DMS79 treated with DMSO at 0.1 percent for 48 hours (cell line): Measurements from ENCODE around the gene LEP.
A peak's percentile ranks its signal among the peaks of the same experiment; 100 is the strongest.

Source experiments
- DNase-seq: peaks from one replicate; lab custom pipeline; 2025; lab: John Stamatoyannopoulos, UW

LEP gene

DNA sequence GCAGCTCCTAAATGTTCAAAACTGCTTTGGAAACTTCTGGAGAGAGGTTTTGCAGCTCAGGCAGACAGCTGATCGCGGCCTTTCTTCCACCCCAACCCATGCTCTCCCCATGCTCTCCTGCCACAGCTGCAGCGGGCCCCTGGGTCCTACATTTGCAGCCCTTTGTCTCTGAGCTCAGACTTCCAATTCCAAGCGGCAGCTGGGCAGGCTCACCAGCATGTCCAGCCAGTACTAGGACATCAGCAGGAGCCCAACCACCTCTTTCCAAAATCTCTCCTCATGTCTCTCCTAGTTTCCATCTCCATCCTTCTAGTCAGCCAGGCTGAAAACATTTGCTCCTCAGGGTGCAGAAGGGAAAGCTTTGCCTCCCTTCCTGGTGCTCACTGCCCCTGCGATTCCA is 6.0 kb downstream of the LEP start:
- no peak for DNase-seq

DNA sequence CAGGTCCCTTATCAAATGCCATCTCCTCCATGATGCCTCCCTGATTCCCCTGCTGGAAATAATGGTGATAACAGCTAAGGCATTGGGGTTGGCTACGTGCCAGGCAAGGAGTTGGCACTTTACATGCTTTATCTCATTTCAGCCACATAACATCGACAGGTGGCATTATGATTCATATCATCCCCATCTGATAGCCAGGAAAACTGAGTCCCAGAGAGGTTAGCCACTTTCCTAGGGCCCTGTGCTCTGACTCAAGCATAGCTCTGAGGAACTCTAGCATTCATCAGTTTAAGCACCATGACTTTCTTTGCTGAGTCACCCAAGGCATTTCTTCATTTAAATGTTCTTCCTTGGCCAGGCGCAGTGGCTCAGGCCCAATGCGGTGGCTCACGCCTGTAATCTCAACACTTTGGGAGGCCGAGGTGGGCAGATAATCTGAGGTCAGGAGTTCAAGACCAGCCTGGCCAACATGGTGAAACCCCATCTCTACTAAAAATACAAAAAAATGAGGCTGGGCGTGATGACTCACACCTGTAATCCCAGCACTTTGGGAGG is 6.6 kb downstream of the LEP start:
- DNase-seq, result no peak

DNA sequence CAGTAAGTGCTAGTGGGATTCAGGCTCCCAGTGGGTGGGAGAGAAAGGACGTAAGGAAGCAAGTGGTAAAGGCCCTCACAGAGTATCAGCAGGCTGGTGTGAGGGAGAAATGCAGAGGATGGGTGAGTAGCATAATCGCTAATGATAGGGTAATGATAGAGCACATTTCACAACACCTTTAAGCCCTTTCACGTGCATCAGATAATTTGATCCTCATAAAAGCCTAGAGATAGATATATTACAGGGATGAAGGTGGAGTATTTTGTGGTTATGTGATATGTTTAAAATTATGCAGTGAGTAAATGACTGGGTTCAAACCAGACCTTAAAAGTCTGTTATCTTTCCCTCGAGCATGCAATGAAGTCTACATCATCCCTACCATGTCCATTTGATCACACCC is 10.3 kb downstream of the LEP start:
- no peak for DNase-seq

DNA sequence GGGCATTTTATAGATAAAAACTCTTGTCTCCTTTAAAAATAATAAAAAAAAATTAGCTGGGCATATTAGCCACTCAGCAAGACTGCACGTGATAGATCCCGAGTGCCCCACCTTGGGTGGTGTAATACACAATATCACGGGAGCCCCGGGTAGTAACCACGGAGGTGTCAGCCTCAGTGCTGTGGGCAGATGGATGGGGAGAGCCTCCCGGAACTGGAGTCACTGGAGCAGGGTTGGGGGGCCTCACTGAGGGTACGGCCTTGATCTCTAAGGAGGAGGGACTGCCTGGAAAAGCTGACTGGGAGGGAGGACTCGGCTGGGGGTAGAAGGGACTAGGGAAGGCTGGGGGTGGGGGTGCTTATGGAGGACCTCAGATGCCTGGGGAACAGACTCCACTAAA is 12.6 kb downstream of the LEP start:
- DNase-seq, result no peak

DNA sequence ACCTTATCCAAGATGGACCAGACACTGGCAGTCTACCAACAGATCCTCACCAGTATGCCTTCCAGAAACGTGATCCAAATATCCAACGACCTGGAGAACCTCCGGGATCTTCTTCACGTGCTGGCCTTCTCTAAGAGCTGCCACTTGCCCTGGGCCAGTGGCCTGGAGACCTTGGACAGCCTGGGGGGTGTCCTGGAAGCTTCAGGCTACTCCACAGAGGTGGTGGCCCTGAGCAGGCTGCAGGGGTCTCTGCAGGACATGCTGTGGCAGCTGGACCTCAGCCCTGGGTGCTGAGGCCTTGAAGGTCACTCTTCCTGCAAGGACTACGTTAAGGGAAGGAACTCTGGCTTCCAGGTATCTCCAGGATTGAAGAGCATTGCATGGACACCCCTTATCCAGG is 13.4 kb downstream of the LEP start:
- no peak for DNase-seq

DNA sequence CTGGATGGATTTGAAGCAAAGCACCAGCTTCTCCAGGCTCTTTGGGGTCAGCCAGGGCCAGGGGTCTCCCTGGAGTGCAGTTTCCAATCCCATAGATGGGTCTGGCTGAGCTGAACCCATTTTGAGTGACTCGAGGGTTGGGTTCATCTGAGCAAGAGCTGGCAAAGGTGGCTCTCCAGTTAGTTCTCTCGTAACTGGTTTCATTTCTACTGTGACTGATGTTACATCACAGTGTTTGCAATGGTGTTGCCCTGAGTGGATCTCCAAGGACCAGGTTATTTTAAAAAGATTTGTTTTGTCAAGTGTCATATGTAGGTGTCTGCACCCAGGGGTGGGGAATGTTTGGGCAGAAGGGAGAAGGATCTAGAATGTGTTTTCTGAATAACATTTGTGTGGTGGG is 14.2 kb downstream of the LEP start:
- no peak for DNase-seq

DNA sequence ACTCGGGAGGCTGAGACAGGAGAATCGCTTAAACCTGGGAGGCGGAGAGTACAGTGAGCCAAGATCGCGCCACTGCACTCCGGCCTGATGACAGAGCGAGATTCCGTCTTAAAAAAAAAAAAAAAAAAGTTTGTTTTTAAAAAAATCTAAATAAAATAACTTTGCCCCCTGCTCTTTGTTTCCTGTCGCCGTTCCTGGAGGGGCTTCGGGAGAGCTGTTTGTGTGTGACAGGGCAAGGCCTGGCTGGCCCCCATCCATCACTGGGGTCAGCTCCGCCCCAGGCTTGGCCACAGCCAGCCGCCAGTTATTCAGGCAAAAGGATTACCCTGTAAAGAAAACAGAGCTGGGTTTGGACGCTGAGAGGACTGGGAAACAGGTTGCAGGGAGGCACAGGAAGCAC is 16.4 kb downstream of the LEP start:
- no peak for DNase-seq

DNA sequence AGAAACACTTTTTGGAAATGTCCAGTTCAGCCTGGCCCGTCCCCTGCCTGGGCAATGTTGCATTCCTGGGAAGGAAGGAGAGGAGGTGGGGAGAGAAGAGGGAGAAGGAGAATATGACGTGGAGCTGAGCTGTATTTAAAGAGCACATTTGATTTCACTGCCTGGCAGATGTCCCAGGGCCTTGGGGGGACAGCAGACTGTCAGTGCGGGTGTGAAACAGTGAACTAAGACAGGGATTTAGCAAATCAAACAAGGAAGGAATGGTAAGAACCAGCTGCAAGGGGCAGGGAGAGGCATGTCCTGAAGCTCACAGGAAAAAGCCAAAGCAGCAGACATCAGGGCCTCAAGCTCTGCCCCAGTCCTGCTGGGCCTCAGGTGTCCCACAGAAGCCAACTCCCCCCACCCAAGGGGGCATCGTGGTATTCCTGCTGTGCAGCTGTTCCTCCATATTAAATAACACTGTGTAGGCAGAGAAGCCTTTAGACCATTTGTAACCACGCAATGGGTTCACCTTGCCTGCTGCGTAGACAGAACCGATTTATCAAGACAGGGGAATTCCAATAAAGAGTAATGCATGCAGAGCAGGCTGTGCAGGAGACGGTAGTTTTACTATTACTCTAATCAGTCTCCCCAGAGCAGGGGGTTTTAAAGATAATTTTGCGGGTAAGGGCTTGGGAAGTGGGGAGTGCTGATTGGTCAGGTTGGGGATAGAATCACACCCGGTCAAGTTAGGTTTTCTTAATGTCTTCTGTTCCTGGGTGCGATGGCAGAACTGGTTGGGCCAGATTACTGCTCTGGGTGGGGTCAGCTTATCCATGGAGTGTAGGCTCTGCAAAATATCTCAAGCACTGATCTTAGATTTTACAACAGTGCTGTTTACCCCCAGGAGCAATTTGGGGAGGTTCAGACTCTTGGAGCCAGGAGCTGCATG is 18.3 kb downstream of the LEP start:
- DNase-seq, result peak; percentile 15

DNA sequence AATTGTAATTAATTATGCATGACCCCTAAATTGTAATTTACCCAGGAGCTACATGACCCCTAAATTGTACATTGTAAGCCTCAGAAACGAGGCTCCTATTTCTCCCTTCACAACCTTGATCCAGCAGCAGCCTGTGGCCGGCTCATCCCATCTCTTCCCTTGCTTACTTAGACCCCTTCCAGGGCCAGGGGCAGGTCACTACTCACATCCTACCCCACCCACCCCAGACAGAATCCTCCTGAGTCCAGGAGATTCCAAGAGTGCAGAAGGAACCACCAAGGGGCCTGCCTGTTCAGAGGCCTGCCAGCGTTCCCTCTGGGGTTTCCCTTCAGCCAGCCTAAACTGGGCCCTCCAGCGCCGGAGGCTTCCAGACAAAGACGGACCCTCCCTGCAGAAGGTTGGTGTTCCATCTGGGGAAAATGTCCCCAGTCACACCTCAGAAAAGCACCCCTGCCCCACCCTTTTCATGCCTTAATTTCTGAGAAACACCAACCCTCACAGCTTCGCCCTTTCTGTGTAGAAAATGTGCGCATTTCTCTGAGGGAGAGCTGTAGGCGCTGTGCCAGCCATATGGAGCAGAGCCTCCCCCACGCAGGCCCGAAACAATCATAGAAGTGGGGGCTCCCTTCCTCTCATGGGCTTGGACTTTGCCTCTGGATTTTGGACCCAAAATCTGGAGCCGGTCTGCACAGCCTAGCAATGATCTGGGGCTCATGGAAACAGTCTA is 19.2 kb downstream of the LEP start:
- DNase-seq, result no peak

DNA sequence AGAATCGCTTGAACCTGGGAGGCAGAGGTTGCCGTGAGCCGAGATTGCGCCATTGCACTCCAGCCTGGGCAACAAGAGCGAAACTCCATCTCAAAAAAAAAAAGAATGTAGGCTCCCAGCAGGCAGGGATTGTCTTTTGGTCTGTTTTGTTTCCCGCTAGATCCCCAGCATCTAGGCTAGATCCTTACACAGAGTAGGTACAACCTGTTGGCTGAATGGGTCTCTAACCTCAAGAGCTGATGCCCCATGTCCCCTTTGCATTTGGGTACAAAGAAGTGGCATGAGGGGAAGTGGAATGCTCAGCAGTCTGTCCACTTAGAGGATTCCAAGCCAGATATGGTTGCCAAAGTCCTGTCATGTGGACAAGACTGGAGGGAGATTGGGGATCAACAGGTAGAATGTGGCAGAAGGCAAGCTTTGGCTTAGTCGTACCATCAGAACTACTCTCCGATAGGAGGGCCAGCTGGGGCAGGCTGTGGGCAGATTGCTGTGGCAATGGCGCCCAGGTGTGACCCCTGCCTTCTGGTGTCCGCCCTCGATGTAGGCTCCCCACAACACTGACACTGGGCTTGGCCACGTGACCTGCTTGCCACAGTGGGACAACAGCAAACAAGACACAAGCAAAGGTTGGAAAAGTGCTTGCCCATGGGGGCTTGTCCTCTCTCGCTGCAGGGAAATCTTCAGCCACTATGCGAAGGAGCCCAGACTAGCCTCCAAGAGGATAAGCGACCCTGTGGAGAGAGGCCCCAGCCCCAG is 21.4 kb downstream of the LEP start:
- no peak for DNase-seq

DNA sequence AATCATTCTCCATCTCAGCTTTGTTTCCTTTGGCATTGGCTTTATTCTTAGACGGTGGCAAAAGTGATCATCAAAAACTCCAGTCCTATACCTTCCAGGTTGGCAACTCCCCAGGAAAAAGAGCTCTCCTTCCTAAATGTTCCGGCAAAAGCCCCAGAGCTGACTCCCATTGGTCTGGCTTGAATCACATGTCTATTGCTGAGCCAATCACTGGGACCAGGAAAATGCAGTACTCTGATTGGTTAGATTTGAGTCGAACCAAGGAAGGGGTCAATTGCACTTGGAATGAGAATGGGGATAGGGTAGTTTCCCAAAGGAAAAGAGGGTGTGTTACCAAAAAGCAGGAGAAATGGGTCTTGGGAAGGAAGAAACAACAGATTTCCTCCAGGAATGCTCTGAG is 22.3 kb downstream of the LEP start:
- no peak for DNase-seq

DNA sequence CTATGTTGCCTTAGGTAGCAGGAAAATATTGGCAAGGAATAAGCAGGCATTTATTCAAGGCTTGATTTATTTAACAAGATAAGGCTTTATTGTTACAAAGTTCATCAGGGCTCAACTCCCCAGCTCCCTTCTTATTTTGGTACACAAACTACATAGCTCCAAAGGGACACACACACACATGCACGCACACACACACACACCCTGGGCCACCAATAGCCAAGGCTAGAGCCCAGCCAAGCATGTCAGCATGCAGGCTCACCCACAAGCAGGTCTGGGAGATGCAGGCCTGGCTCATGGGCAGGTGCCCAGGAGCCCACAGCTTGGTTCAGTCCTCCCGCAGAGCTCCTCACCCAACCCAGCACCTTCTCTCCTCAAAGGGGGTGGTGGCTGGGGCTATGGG is 23.4 kb downstream of the LEP start:
- DNase-seq, result no peak

DNA sequence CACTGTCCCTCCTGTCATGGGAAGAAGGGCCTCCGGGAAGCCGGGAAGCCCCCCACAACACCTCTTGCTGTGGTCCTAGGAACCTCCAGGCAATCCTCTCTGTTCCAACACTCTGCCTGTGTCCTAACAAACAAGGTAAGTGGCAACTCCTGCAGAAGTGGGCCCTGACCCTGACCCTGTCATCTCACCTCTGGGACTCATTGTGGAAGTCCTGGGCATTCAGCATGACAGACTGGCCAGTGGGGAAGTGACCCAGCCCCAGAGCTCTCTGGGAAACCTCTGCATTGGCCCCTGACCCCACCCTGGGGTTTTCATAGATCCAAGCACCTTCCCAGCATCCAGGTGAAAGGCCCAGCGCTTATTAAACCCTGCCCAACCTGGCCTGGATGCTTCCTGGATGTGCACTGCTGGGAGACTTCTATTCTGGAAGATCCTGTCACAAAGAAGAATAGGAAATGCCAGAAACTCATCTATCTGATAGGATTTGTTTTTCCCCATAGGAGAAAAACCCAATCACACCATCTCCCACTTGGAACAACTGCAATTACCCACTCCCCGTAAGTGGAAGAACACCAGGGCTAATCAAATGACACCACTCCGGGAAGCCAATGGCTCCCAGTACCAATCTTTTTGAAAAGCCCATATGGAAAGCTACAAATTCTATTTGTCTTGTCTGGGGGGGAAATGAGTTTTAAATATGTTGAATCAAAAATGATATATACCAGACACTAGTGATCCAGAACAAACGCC is 24.3 kb downstream of the LEP start:
- no peak for DNase-seq

DNA sequence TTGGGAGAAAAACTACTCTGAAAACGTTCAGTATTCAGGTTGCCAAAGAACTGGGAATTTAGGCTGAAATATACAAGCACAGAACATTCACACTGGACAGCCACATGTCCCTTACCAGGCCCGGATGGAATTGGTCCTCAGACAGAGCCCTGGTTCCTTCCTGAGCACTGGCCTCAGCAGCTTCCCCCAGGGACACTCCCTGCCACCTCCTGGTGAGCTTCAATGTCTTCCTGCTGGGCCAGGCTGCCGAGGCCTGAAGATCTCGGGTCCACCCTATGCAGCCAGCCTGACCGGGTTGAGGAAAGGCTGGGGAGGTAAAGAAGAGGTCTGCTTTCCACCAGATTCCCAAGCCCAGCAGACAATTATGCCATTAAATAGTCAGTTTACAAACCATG is 24.8 kb downstream of the LEP start:
- no peak for DNase-seq

DNA sequence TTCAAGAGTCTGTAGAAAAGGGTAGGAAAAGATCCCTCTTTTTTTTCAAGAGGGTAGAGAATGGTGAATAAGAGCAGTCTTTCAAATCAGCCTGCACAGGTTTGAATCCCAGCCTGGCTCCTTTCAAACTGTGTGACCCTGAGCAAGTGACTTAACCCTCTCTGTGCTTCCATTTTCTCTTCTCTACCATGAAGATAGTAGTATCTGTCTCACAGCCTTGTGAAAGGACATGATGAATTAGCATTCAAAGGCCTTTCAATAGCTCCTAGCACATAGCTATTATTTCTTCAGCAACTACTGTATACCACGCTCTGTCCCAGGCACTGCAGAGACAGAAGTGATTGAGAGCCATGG is 25.4 kb downstream of the LEP start:
- no peak for DNase-seq

DNA sequence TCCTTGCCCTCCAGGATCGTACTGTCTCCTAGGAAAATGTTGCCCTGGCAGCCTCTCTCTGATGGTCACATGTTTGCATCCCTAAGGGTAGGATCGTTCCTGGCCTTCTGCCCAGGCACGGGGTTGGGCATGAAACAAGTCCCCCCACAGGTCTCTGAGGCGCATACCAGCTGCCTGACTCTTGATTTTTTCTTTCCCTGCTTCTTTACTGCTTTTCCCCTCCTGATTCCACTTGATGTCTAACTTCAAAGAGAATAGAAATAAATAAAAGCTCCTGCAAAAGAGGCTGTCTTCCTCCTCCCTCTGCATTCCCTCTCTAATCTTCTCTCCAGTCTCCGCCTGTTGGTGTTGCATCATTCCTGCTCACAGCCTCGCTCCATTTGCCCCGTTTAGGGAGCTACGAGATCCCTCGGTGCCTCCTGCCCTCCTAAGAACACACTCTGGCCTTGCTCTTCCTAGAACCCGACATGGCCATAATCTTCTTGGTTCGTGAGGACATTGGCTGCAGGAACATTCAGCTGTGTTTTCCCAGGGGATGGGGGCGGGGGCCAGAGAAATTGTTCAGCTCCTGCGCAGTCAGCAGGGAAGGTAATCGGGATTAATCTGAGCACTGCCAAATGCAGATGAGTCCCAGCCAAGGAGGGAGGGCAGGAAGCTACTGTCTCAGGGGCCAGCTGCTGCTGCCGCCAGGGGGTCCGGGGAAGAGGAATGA is 26.0 kb downstream of the LEP start:
- DNase-seq, result peak; percentile 95

DNA sequence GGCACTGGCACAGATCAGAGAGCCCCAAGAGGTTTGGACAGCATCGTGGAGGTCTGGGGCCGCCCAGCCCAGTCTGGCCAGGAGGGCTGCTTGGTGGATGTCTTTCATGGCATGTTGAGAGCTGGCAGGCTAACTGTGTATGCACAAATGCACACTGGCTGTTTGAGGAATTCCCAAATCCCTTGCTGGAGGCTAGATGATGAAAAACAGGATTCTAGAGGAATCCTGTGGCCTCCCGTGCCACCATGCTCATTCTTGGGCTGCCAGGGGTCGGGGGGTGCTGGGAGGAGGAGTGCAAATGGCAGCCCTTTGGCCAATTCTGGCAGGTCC is 26.5 kb downstream of the LEP start:
- no peak for DNase-seq

DNA sequence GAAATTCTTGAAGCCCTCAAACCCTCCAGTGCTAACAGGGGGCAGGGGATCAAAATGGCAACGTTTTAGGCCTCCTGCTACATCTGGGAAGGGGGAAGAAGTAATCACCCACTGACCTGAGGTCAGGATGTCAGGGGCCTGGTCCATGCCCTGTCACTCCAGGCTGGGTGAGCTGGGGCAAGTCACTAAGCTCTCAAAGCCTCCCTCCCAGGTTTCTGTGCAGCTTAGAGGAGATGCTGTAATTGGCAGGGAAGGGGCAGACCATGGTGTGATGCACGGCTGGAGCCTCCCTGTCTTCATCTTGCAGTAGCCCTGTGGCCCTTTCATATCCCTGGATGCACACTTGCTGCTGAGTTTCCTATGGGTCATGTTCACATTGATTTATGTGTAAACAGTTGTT is 27.2 kb downstream of the LEP start:
- DNase-seq, result no peak

DNA sequence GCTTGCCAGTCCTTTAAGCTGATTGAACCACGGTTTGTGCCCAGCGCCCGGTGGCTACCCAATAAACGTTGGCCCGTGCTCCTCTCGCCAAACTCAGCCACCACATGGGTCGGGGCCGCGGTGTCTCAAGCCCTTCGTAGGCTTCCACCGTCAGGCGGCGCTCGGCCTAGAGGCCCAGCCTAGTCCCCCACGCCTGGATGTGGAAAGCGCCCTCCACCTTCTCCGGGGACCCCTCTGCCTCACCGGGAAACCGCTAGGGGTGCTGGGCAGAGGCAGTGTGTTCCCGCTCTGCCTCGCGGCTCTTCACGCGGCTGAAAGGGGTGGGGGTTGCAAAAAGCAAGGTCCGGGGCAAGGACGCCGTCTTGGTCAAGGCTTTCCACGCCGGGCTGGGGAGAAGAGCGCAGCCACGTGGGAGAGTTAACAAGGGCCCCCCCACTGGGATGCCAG is 29.8 kb downstream of the LEP start:
- no peak for DNase-seq

DNA sequence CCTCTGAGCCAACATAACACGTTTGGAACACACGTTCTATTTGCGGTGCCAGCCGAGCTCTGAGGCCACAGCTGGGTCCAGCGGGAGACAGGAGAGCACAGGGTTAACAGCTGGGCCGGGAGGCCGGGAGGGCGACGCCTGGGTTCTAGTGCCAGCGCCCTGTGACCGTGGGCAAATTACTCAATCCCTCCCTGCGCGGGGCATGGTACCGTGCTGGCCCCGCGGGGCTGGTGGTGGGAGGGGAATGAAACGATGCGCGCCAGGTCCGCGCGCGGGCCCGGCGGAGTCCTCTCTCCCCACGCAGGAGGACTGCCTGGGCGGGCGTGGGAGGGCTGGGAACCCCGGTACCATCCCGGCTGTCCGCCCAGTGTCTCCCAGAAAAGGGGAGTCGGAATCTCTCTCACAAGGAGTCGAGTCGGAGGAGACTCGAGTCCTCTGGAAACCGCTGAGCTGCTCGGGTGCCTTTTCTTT is 30.4 kb downstream of the LEP start:
- DNase-seq, result no peak

DNA sequence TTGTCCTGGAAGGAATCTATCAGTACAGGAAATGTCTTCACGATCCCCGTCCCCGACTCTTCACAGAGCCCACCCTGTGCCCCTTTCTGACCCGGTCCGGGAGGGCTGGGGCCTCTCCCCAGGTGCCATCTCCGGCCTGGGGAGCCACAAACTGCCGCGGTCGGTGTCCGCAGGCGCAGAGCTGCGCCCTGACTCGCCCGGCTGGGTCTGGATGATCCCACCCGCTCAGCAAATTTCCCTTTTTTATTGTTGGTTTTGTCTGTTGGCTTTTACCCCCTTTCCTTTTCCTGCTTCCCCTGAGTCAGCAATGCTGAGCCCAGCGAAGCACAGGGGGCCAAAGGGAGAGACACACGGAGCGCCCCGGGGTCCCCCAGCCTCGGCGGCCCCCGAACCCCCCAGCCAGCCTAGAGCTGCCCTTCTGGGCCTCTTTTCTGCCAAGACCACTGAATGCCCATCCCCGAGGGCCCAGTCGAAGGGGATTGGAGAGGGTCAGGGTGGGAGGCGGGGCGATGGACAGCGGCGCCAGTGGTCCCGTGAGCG is 30.9 kb downstream of the LEP start:
- DNase-seq, result no peak
